NCI-H82 (cell line): ENCODE data around the gene EBF3.

Source experiments
- DNase-seq: peaks from one replicate; lab custom pipeline; 2025; lab: John Stamatoyannopoulos, UW

The EBF3 gene

GRCh38 chr10:129836253-129836652 lies 127.8 kb downstream of the EBF3 start:
- DNase-seq = no peak

- no peak for DNase-seq
These were observed 129.9 kb downstream of the EBF3 start for GRCh38 chr10:129833994-129834739.

- no peak for DNase-seq
These were observed 130.6 kb downstream of the EBF3 start for GRCh38 chr10:129833468-129833950.

GRCh38 chr10:129832573-129833467 lies 131.3 kb downstream of the EBF3 start:
- no peak for DNase-seq

- no peak for DNase-seq
These were observed 132.9 kb downstream of the EBF3 start for GRCh38 chr10:129831150-129831549.

- no peak for DNase-seq
These were observed 138.2 kb downstream of the EBF3 start for GRCh38 chr10:129825826-129826225.

- DNase-seq = no peak
These were observed 138.9 kb downstream of the EBF3 start for GRCh38 chr10:129825221-129825620.

- DNase-seq = no peak
These were observed 143.6 kb downstream of the EBF3 start for GRCh38 chr10:129820451-129820850.

- DNase-seq = no peak
These were observed 147.4 kb downstream of the EBF3 start for GRCh38 chr10:129816656-129817045.

- DNase-seq = no peak
These were observed 148.0 kb downstream of the EBF3 start for GRCh38 chr10:129815898-129816655.

GRCh38 chr10:129814681-129815646 lies 149.1 kb downstream of the EBF3 start:
- no peak for DNase-seq

- DNase-seq = no peak
These were observed 151.7 kb downstream of the EBF3 start for GRCh38 chr10:129812398-129812797.

- no peak for DNase-seq
These were observed 152.9 kb downstream of the EBF3 start for GRCh38 chr10:129811208-129811607.

- no peak for DNase-seq
These were observed 154.2 kb downstream of the EBF3 start for GRCh38 chr10:129809841-129810240.

- no peak for DNase-seq
These were observed 154.6 kb downstream of the EBF3 start for GRCh38 chr10:129809431-129809830.

GRCh38 chr10:129808092-129808983 lies 155.7 kb downstream of the EBF3 start:
- DNase-seq = no peak

- no peak for DNase-seq
These were observed 156.9 kb downstream of the EBF3 start for GRCh38 chr10:129807211-129807610.

GRCh38 chr10:129800796-129801340 lies 163.2 kb downstream of the EBF3 start:
- DNase-seq = no peak

- DNase-seq = no peak
These were observed 164.1 kb downstream of the EBF3 start for GRCh38 chr10:129799942-129800341.
